ENCODE measurements around the gene TAS1R3.

TAS1R3 gene

GRCh38 chr1:1324084-1324523 is 7.0 kb upstream of the TAS1R3 start:
- DNase-seq (ENCODE audit: low read depth): no peak
- no peak for TF ChIP-seq CTCF (conservative IDR thresholded peaks at IDR 0.05; ENCODE audit: control insufficient read depth, insufficient read depth, low read depth, low read length)
- H3K4me3 ChIP-seq (ENCODE audit: control insufficient read depth, low read depth, low read length): peak overlapping the region; percentile 63

DNA sequence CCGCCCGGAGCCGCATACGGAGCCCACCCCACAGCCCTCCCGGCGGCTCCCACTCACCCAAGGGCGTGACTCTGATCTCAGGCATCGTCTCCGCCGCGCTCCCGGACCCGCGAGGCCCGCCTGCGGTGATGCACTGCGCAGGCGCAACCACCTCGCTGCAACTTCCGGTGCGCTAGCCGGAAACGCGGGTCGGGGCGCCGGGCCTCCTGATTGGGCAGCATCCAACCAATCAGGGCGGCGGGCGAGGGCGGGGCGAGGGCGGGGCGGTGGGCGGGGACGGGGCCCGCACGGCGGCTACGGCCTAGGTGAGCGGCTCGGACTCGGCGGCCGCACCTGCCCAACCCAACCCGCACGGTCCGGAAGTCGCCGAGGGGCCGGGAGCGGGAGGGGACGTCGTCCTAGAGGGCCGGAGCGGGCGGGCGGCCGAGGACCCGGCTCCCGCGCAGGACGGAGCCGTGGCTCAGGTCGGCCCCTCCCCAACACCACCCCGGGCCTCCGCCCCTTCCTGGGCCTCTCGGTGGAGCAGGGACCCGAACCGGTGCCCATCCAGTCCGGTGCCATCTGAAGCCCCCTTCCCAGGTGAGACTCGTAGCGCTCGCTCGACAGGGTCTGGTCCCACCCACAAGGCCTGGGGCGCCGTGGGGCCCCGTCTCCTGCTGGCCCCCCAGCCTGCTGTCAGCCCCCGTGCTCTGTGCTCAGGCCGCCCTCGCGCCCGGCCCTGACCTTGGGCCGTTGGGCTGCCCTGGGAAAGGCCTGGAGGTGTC is 6.4 kb upstream of the TAS1R3 start, which contains the start of the genes CPTP and INTS11:
Gene CPTP (plus strand): TSS at position 279 of the 764 bp plus-strand sequence. CDS start 2,109 bp downstream, outside the sequence.
Gene INTS11 (minus strand): TSS at position 137 of the 764 bp plus-strand sequence. CDS start 52 bp downstream, at position 85.
- TF ChIP-seq CTCF (conservative IDR thresholded peaks at IDR 0.05; ENCODE audit: control insufficient read depth, insufficient read depth, low read depth, low read length): no peak

DNA sequence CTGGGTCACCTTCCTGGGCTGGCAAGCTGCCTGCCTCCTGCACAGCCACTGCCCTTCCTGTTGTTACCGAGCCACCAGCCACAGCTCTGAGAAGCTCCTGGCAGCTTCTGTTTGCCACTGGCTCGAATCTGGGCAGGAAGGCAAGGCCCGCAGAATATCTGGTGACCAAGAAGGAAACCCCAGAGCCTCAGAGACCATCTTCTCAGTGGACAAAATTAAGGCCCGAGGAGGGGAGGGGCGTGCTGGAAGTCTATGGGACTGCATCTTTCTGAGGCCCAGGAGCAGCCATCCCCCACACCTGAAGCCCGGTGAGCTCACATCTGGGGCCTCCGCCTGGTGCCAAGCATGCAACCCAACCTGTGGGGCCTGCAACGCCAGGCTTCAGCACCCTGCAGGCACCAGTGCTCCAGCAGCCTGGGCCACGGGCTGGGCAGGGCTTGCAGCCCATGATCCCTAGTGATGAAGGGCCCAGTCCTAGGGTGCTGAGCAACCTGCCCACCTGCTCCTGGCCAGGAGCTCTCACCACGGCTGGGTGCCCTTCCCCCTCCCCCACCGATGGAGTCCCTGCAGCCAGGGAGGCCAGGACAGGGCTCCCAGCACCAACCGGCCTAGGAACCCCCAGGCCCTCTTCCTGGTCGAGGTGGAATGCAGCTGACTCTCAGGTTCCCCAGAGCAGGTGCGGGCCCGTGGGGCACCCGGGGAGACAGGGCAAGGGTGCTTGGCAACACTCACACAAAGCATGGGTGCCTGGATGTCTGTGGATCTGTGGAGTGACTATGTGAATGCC is 5.6 kb upstream of the TAS1R3 start:
- no peak for TF ChIP-seq CTCF (conservative IDR thresholded peaks at IDR 0.05; ENCODE audit: control insufficient read depth, insufficient read depth, low read depth, low read length)
- DNase-seq (ENCODE audit: low read depth): no peak
- peak overlapping the region; percentile 71 for H3K4me3 ChIP-seq (ENCODE audit: control insufficient read depth, low read depth, low read length)

More for the DNA sequence above, 6.4 kb upstream of the TAS1R3 start, which contains the start of the genes CPTP and INTS11:
- DNase-seq (ENCODE audit: low read depth): peak; percentile 84
- peak within 1 kb of the TSS; percentile 71 for H3K4me3 ChIP-seq (ENCODE audit: control insufficient read depth, low read depth, low read length)

DNA sequence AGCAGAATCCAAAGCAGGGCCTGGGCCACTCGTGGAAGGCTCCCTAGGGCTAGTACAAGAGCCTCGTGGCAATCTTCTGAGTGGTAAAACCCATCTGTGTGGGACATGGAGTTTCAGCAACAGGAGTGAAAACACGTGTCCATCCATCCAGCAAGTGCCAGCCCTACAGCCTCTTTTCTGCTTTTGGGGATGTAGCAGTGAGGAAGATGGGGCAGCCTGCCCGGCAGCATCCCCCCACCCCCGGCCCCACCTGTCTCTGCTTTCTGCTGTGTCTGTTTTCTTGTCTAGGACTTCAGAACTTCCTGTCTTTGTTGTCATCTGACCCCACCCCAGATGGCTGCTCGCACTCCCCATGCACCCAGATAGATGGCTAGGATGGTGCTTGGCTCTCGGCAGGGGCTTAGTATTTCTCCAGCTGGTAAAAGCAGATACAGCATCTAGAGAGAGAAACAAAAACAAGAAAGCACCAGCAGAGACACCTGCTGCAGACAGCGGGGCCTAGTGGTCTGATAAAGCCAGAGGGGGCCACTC is 4.9 kb upstream of the TAS1R3 start:
- no peak overlapping the region for H3K4me3 ChIP-seq (ENCODE audit: control insufficient read depth, low read depth, low read length)
- no peak for DNase-seq (ENCODE audit: low read depth)
- no peak for TF ChIP-seq CTCF (conservative IDR thresholded peaks at IDR 0.05; ENCODE audit: control insufficient read depth, insufficient read depth, low read depth, low read length)

DNA sequence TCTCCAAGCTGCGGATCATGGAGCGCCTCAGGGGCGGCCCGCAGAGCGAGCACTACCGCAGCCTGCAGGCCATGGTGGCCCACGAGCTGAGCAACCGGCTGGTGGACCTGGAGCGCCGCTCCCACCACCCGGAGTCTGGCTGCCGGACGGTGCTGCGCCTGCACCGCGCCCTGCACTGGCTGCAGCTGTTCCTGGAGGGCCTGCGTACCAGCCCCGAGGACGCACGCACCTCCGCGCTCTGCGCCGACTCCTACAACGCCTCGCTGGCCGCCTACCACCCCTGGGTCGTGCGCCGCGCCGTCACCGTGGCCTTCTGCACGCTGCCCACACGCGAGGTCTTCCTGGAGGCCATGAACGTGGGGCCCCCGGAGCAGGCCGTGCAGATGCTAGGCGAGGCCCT is 3.8 kb upstream of the TAS1R3 start:
- no peak overlapping the region for H3K4me3 ChIP-seq (ENCODE audit: control insufficient read depth, low read depth, low read length)
- no peak for DNase-seq (ENCODE audit: low read depth)
- TF ChIP-seq CTCF (conservative IDR thresholded peaks at IDR 0.05; ENCODE audit: control insufficient read depth, insufficient read depth, low read depth, low read length): no peak

DNA sequence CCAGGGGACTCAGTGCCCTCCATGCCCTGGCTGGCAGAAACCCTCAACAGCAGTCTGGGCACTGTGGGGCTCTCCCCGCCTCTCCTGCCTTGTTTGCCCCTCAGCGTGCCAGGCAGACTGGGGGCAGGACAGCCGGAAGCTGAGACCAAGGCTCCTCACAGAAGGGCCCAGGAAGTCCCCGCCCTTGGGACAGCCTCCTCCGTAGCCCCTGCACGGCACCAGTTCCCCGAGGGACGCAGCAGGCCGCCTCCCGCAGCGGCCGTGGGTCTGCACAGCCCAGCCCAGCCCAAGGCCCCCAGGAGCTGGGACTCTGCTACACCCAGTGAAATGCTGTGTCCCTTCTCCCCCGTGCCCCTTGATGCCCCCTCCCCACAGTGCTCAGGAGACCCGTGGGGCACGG is 2.8 kb upstream of the TAS1R3 start:
- no peak overlapping the region for H3K4me3 ChIP-seq (ENCODE audit: control insufficient read depth, low read depth, low read length)
- no peak for DNase-seq (ENCODE audit: low read depth)
- TF ChIP-seq CTCF (conservative IDR thresholded peaks at IDR 0.05; ENCODE audit: control insufficient read depth, insufficient read depth, low read depth, low read length): no peak
